ENCODE data around the gene POLR2I. TPM values are rescaled to one million over a fixed set of nuclear protein-coding genes. Genes with fewer than 3 reads are reported as not detected.

Gene POLR2I
- total and polyA plus RNA-seq, 2 of the 13 experiments (the other 11 are each of a cell fraction or from before 2014, with no cell fraction given) = 40.5 to 104 TPM

- TF ChIP-seq ZSCAN5A (CRISPR knock-in tag; IDR thresholded peaks at IDR 0.05; ENCODE audit: borderline replicate concordance) (peak; percentile 90), CENPX (CRISPR knock-in tag; IDR thresholded peaks at IDR 0.05) (no peak), RARG (CRISPR knock-in tag; IDR thresholded peaks at IDR 0.05; ENCODE audit: low read depth) (no peak), RFX5 (IDR thresholded peaks at IDR 0.05; ENCODE audit: low read depth, low read length) (no peak), ZNF256 (CRISPR knock-in tag; conservative IDR thresholded peaks at IDR 0.05) (no peak), ZNF101 (CRISPR knock-in tag; IDR thresholded peaks at IDR 0.05; ENCODE audit: borderline replicate concordance, low read depth) (no peak), ELF3 (CRISPR knock-in tag; IDR thresholded peaks at IDR 0.05) (peak; percentile 77), ZNF382 (CRISPR knock-in tag; IDR thresholded peaks at IDR 0.05; ENCODE audit: borderline replicate concordance) (no peak), POLR2G (IDR thresholded peaks at IDR 0.05; ENCODE audit: low read depth, low read length) (peak; percentile 87), HIVEP1 (CRISPR knock-in tag; IDR thresholded peaks at IDR 0.05) (peak; percentile 75), MED13 (CRISPR knock-in tag; IDR thresholded peaks at IDR 0.05) (no peak), SYNCRIP (IDR thresholded peaks at IDR 0.05; ENCODE audit: insufficient read depth, low read depth, low read length) (no peak), HNRNPH1 (optimal IDR thresholded peaks at IDR 0.05; ENCODE audit: low read depth, low read length) (peak; percentile 23), ZNF746 (CRISPR knock-in tag; IDR thresholded peaks at IDR 0.05) (peak; percentile 83), TFAP4 (IDR thresholded peaks at IDR 0.05; ENCODE audit: borderline replicate concordance, low read depth) (peak; percentile 96), ZMYM4 (CRISPR knock-in tag; IDR thresholded peaks at IDR 0.05) (peak; percentile 73), KAT7 (CRISPR knock-in tag; IDR thresholded peaks at IDR 0.05; ENCODE audit: borderline replicate concordance) (no peak; the same call in 1 of the 2 replicates), RFX3 (CRISPR knock-in tag; IDR thresholded peaks at IDR 0.05) (no peak), ZNF230 (CRISPR knock-in tag; IDR thresholded peaks at IDR 0.05) (peak; percentile 54; the same call in 1 of the 2 replicates), ZNF766 (CRISPR knock-in tag; IDR thresholded peaks at IDR 0.05; ENCODE audit: borderline replicate concordance) (peak; percentile 9; the same call in 1 of the 2 replicates), HHEX (CRISPR knock-in tag; IDR thresholded peaks at IDR 0.05) (peak; percentile 51; the same call in 1 of the 2 replicates), TARDBP (CRISPR knock-in tag; IDR thresholded peaks at IDR 0.05) (peak; percentile 90), ZNF468 (CRISPR knock-in tag; IDR thresholded peaks at IDR 0.05) (no peak), TCF7 (IDR thresholded peaks at IDR 0.05; ENCODE audit: low read depth) (no peak), ZNF598 (CRISPR knock-in tag; IDR thresholded peaks at IDR 0.05; ENCODE audit: borderline replicate concordance) (no peak), BORCS8-MEF2B (CRISPR knock-in tag; IDR thresholded peaks at IDR 0.05) (no peak; the same call in 1 of the 2 replicates), ZNF652 (CRISPR knock-in tag; IDR thresholded peaks at IDR 0.05; ENCODE audit: borderline replicate concordance, low read depth) (no peak), PCBP2 (optimal IDR thresholded peaks at IDR 0.05; ENCODE audit: low read depth, low read length, poor library complexity, severe bottlenecking) (peak; percentile 34), ZNF570 (CRISPR knock-in tag; IDR thresholded peaks at IDR 0.05; ENCODE audit: borderline replicate concordance) (no peak), KDM3A (CRISPR knock-in tag; IDR thresholded peaks at IDR 0.05; ENCODE audit: low read depth) (peak; percentile 59; the same call in 1 of the 2 replicates), ZNF333 (CRISPR knock-in tag; IDR thresholded peaks at IDR 0.05; ENCODE audit: borderline replicate concordance) (no peak)
These were observed 5.7 kb upstream of the POLR2I start (continued) for GRCh38 chr19:36120092-36120983.
